GM12878 (cell line): ENCODE results near the gene SLC15A1. TPM values are rescaled to one million over a fixed set of nuclear protein-coding genes. Genes with fewer than 3 reads are reported as not detected.

Source experiments
- CEBPB ChIP-seq, 2 experiments: fragments of 150-350 bp in 1 of 2; IDR thresholded peaks; 2 replicates each; pipeline ENCODE4 v1.6.1; 2012 to 2014; ENCODE audit warnings: low read depth in 2 of 2, low read length in 2 of 2, borderline replicate concordance in 1 of 2, inconsistent platforms in 1 of 2
- CEBPZ ChIP-seq: fragments of 150-350 bp; IDR thresholded peaks from 2 replicates; pipeline ENCODE4 v1.6.1; 2016; ENCODE audit warnings: low read depth, low read length
- E4F1 ChIP-seq: fragments of 450-650 bp; IDR thresholded peaks from 2 replicates; pipeline ENCODE4 v1.6.1; 2018; ENCODE audit warnings: borderline replicate concordance, mild to moderate bottlenecking; ENCODE audit not compliant: partially characterized antibody
- EP300 ChIP-seq, 2 experiments: fragments of 150-350 bp in 1 of 2; IDR thresholded peaks; 2 replicates each; pipeline ENCODE4 v1.6.1; 2011 to 2012; ENCODE audit warnings: low read depth in 2 of 2, low read length in 2 of 2, borderline replicate concordance in 1 of 2, improper control_type of control experiment in 1 of 2, inconsistent platforms in 1 of 2; ENCODE audit not compliant: control insufficient read depth in 1 of 2
- EZH2 ChIP-seq: IDR thresholded peaks from 2 replicates; pipeline ENCODE4 v1.6.1; 2012; ENCODE audit warnings: low read depth, mild to moderate bottlenecking, control low read depth, inconsistent platforms, low read length, borderline replicate concordance; ENCODE audit not compliant: control insufficient read depth
- SRF ChIP-seq, 2 experiments: IDR thresholded peaks; 2 replicates each; pipeline ENCODE4 v1.6.1; 2011; ENCODE audit warnings: low read depth in 2 of 2, low read length in 2 of 2, mild to moderate bottlenecking in 1 of 2, moderate library complexity in 1 of 2
- ZBED1 ChIP-seq: IDR thresholded peaks from 2 replicates; pipeline ENCODE4 v1.6.1; 2016; ENCODE audit warnings: borderline replicate concordance
- polyA plus RNA-seq, 11 experiments: library from polyadenylated mRNA; depleted of rRNA in 4 of 11; unstranded in 6 of 11; stranded (reverse) in 5 of 11; fragments of >200 nt; fragmentation: Nextera tagmentation in 4 of 11; fragmentation: Illumina TruSeq in 1 of 11; extraction: Ambion mirVana in 4 of 11; extraction: Trizol in 1 of 11; gene quantifications; 1 replicate in 1 of 11; 2 replicates in 10 of 11; pipeline versions ENCODE4 v1.2.1 to v1.2.3, GENCODE V29; 2011 to 2016; ENCODE audit warnings: inconsistent platforms in 2 of 11, missing spikeins in 2 of 11, low read depth in 1 of 11
- total RNA-seq, 4 experiments: library from RNA; depleted of rRNA in 3 of 4; stranded (reverse); fragments of >200 nt in 3 of 4; fragmentation: Illumina TruSeq in 1 of 4; extraction: Trizol in 1 of 4; gene quantifications; 2 replicates each; pipeline versions ENCODE4 v1.2.1 to v1.2.3, GENCODE V29; 2013 to 2021
- TF ChIP-seq, protein P1 (sequence below): fragments of 450-650 bp; IDR thresholded peaks from 2 replicates; pipeline ENCODE4 v1.6.1; 2017; ENCODE audit warnings: antibody characterized with exemption, mild to moderate bottlenecking, moderate library complexity

The SLC15A1 gene
- total and polyA plus RNA-seq, 10 of the 15 experiments (the other 5 are each of a cell fraction or from before 2014, with no cell fraction given) = not detected

- no peak for TF ChIP-seq CEBPZ
- TF ChIP-seq CEBPB (IDR thresholded peaks at IDR 0.05; ENCODE audit: borderline replicate concordance in 1 of 2, low read depth in 2 of 2, low read length in 2 of 2) = no peak
- TF ChIP-seq, protein P1, sequence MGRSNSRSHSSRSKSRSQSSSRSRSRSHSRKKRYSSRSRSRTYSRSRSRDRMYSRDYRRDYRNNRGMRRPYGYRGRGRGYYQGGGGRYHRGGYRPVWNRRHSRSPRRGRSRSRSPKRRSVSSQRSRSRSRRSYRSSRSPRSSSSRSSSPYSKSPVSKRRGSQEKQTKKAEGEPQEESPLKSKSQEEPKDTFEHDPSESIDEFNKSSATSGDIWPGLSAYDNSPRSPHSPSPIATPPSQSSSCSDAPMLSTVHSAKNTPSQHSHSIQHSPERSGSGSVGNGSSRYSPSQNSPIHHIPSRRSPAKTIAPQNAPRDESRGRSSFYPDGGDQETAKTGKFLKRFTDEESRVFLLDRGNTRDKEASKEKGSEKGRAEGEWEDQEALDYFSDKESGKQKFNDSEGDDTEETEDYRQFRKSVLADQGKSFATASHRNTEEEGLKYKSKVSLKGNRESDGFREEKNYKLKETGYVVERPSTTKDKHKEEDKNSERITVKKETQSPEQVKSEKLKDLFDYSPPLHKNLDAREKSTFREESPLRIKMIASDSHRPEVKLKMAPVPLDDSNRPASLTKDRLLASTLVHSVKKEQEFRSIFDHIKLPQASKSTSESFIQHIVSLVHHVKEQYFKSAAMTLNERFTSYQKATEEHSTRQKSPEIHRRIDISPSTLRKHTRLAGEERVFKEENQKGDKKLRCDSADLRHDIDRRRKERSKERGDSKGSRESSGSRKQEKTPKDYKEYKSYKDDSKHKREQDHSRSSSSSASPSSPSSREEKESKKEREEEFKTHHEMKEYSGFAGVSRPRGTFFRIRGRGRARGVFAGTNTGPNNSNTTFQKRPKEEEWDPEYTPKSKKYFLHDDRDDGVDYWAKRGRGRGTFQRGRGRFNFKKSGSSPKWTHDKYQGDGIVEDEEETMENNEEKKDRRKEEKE = no peak
- no peak for TF ChIP-seq ZBED1
- no peak for TF ChIP-seq E4F1
- TF ChIP-seq EZH2 = no peak
- TF ChIP-seq EP300 (IDR thresholded peaks at IDR 0.05; ENCODE audit: borderline replicate concordance in 1 of 2, control insufficient read depth in 1 of 2, low read depth in 2 of 2, low read length in 2 of 2) = no peak
- TF ChIP-seq SRF (IDR thresholded peaks at IDR 0.05; ENCODE audit: low read depth in 2 of 2, low read length in 2 of 2) = no peak
These were observed 79.4 kb downstream of the SLC15A1 start (continued) for GRCh38 chr13:98672947-98673613.
